Osteoblast (primary cell): ENCODE results near the gene BAHD1. TPM values are rescaled to one million over a fixed set of nuclear protein-coding genes. Genes with fewer than 3 reads are reported as not detected.

ENCODE experiments used
- DNase-seq: peaks from one replicate; pipeline ENCODE4 v3.0.0; 2011; ENCODE audit warnings: low spot score, mixed read lengths; ENCODE audit not compliant: insufficient read length; ENCODE audit errors: missing footprints
- H2AFZ ChIP-seq: 2 replicates; pipeline ENCODE4 v1.6.0; 2011; ENCODE audit warnings: mild to moderate bottlenecking, low read length
- H3K27ac ChIP-seq: 2 replicates; pipeline ENCODE4 v1.5.1; 2011; ENCODE audit warnings: mild to moderate bottlenecking, low read depth, low read length, moderate library complexity
- H3K27me3 ChIP-seq: 2 replicates; pipeline ENCODE4 v1.6.0; 2012; ENCODE audit warnings: mild to moderate bottlenecking, control low read depth, inconsistent platforms, low read length, moderate library complexity; ENCODE audit not compliant: insufficient read depth
- H3K36me3 ChIP-seq: 2 replicates; pipeline ENCODE4 v1.5.1; 2011; ENCODE audit warnings: mild to moderate bottlenecking, low read length, control low read depth, moderate library complexity; ENCODE audit not compliant: insufficient read depth
- H3K4me1 ChIP-seq: 2 replicates; pipeline ENCODE4 v1.5.1; 2011; ENCODE audit warnings: mild to moderate bottlenecking, low read length, control low read depth, moderate library complexity; ENCODE audit not compliant: insufficient read depth
- H3K4me2 ChIP-seq: 2 replicates; pipeline ENCODE4 v1.6.0; 2011; ENCODE audit warnings: mild to moderate bottlenecking, low read length; ENCODE audit not compliant: insufficient read depth
- H3K4me3 ChIP-seq: fragments of 200-600 bp; sonication (generic); 3 replicates; pipeline ENCODE4 v1.5.1; 2012; ENCODE audit warnings: mild to moderate bottlenecking, low read length, inconsistent platforms; ENCODE audit not compliant: insufficient read depth
- H3K79me2 ChIP-seq: 2 replicates; pipeline ENCODE4 v1.6.0; 2012; ENCODE audit warnings: mild to moderate bottlenecking, low read length, control low read depth, inconsistent platforms; ENCODE audit not compliant: insufficient read depth
- H3K9me3 ChIP-seq: 2 replicates; pipeline ENCODE4 v1.5.1; 2011; ENCODE audit warnings: low read depth, low read length, control low read depth
- H4K20me1 ChIP-seq: 2 replicates; pipeline ENCODE4 v1.6.0; 2012; ENCODE audit warnings: mild to moderate bottlenecking, low read length, control low read depth; ENCODE audit not compliant: insufficient read depth
- total RNA-seq: library from RNA; depleted of rRNA; stranded (reverse); fragments of >200 nt; gene quantifications from 2 replicates; pipeline ENCODE4 v1.2.3, GENCODE V29; 2012
- TF ChIP-seq, protein P1 (sequence below): IDR thresholded peaks from 2 replicates; pipeline ENCODE4 v1.5.1; 2011; ENCODE audit warnings: mild to moderate bottlenecking, low read depth, low read length, moderate library complexity; ENCODE audit errors: extremely low read depth

The BAHD1 gene
- total RNA-seq, 1 donor, result 10.5 TPM

DNA sequence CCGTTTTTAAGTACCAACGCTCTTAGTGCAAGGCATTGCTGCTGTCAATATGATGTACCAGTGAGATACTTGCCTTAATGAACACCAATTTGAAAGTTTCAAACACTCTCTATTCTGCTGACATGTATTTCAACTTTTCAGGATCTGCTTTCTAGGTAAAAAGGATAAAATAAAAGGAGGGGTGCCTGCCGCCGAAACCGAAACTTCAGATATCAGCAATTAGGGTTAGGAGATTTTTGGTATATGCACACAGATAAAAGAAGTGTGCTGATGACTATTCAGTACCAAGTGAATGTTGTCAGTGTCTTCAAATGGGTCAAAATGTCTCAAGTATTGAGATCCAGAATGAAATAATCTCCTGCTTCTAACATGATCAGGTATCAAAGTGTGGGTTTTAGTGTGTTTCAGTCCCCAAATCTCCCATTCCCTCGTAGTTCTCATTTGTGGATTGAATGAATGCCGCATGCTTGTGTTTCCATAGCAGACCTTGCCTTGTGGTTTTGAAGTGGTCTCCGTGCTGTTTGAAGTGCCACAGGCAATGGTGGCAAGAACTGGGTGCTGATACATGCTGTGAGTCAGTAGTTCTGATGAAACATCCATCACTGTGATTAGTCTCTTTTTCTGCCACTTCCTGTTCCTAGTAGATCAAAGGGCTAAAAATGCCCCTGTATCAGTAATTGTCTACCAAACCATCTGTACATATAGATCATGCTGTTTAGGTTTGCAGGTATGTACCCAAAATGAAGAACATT is 52.5 kb downstream of the BAHD1 start:
- H3K36me3 ChIP-seq, result no peaks in the 10 kb centered on the region
- H3K27ac ChIP-seq, result no peak overlapping the region
- TF ChIP-seq, protein P1, sequence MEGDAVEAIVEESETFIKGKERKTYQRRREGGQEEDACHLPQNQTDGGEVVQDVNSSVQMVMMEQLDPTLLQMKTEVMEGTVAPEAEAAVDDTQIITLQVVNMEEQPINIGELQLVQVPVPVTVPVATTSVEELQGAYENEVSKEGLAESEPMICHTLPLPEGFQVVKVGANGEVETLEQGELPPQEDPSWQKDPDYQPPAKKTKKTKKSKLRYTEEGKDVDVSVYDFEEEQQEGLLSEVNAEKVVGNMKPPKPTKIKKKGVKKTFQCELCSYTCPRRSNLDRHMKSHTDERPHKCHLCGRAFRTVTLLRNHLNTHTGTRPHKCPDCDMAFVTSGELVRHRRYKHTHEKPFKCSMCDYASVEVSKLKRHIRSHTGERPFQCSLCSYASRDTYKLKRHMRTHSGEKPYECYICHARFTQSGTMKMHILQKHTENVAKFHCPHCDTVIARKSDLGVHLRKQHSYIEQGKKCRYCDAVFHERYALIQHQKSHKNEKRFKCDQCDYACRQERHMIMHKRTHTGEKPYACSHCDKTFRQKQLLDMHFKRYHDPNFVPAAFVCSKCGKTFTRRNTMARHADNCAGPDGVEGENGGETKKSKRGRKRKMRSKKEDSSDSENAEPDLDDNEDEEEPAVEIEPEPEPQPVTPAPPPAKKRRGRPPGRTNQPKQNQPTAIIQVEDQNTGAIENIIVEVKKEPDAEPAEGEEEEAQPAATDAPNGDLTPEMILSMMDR, result no peak
- H4K20me1 ChIP-seq, result no peaks in the 10 kb centered on the region
- no peak for DNase-seq
- H3K4me1 ChIP-seq, result peaks cover 11% of the 10 kb centered on the region
- no peak overlapping the region for H2AFZ ChIP-seq
- no peaks in the 10 kb centered on the region for H3K79me2 ChIP-seq
- no peaks in the 10 kb centered on the region for H3K9me3 ChIP-seq
- H3K27me3 ChIP-seq, result peaks cover 18% of the 10 kb centered on the region
- no peak overlapping the region for H3K4me3 ChIP-seq
- H3K4me2 ChIP-seq, result peak overlapping the region; percentile 7

DNA sequence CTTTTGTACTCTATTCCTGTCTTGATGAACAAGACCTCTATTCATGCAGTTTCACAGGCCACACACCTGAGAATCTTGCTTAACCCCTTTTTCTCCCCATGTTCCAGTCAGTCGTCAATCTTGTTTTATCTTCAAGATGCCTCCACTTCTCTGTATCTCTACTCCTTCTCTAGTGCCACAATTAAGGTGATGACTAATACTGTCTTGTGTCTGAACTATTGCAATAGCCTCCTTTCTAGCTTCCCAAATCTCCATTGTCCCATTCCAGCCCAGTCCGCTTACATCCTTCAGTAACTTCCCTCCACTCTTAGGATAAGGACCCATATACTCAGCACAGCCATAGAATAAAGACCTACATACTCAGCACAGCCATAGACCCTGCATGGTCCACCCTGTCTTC is 54.8 kb downstream of the BAHD1 start:
- no peak overlapping the region for H3K27ac ChIP-seq
- H4K20me1 ChIP-seq, result no peaks in the 10 kb centered on the region
- no peaks in the 10 kb centered on the region for H3K79me2 ChIP-seq
- H3K4me2 ChIP-seq, result no peak overlapping the region
- H3K9me3 ChIP-seq, result no peaks in the 10 kb centered on the region
- peaks cover 26% of the 10 kb centered on the region for H3K4me1 ChIP-seq
- no peak overlapping the region for H2AFZ ChIP-seq
- DNase-seq, result no peak
- H3K27me3 ChIP-seq, result peaks cover 18% of the 10 kb centered on the region
- H3K4me3 ChIP-seq, result no peak overlapping the region
- no peaks in the 10 kb centered on the region for H3K36me3 ChIP-seq
- TF ChIP-seq, protein P1, result no peak

DNA sequence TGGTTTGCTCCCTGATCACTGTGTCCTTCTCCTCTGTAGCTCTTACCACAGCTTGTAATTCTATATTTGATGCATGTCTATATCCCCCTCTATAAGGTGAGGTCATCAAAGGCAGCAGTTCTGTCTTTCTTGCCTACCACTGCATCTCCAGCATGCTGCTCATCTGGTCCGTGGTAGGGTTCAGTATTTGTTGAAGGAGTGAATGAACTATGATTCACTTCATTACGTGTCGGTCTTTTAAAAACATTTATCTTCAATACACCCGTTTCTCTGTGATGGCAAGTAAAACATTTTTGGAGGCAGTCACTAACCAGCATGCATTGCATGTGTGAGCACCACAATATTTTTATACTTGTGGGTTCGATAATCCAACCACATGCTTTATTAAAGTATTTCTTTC is 57.7 kb downstream of the BAHD1 start:
- Histone ChIP-seq H2AFZ (peak overlapping the region; percentile 30), H3K36me3 (no peaks in the 10 kb centered on the region), H3K27ac (peak overlapping the region; percentile 36), H3K4me3 (peak overlapping the region; percentile 23), H3K9me3 (no peaks in the 10 kb centered on the region), H3K4me1 (peaks cover 34% of the 10 kb centered on the region), H4K20me1 (no peaks in the 10 kb centered on the region), H3K79me2 (no peaks in the 10 kb centered on the region), H3K4me2 (peak overlapping the region; percentile 53), H3K27me3 (peaks cover 18% of the 10 kb centered on the region)
- TF ChIP-seq, protein P1, result no peak
- peak; percentile 94 for DNase-seq

DNA sequence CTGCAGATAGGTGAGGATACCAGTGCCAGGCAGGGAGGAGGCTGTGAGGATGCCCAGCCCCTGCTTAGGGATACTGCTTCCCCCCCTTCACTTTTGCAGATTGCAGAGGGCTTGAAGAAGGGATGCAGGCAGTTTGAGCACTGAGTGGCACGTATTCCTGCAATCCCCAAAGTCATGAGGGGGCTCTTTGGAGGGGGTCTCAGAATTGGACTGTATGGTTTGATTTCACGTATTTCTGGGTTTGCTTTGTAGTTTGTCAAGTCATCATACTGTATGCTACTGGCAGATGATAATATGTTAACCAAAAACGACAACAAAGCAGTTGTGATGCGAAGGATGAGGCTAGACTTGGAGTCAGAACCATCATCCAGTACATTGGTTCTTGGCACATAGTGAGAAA is 58.1 kb downstream of the BAHD1 start:
- no peak for DNase-seq
- no peak overlapping the region for H3K27ac ChIP-seq
- H3K9me3 ChIP-seq, result no peaks in the 10 kb centered on the region
- H4K20me1 ChIP-seq, result no peaks in the 10 kb centered on the region
- no peaks in the 10 kb centered on the region for H3K79me2 ChIP-seq
- peak overlapping the region; percentile 23 for H3K4me3 ChIP-seq
- H3K4me1 ChIP-seq, result peaks cover 30% of the 10 kb centered on the region
- no peaks in the 10 kb centered on the region for H3K36me3 ChIP-seq
- H3K4me2 ChIP-seq, result peak overlapping the region; percentile 53
- TF ChIP-seq, protein P1, result no peak
- peak overlapping the region; percentile 30 for H2AFZ ChIP-seq
- peaks cover 17% of the 10 kb centered on the region for H3K27me3 ChIP-seq
